Measurements from ENCODE around the gene HERC5.

DNA sequence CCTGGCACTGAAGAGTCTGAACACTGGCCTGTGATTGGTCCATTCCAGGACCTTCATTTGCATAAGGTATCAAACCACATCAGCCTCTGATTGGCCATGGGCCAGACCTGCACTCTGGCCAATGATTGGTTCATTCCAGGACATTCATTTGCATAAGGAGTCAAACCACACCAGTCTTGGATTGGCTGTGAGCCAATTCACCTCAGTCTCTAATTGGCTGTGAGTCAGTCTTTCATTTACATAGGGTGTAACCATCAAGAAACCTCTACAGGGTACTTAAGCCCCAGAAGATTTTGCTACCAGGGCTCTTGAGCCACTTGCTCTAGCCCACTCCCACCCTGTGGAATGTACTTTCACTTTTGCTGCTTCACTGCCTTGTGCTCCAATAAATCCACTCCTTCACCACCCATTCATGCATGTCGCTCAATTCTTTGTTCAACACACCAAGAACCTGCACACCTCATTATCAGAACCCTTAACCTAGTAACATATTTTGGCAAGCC lies 14.2 kb upstream of the HERC5 start:
- TF ChIP-seq EZH2 (IDR thresholded peaks at IDR 0.05; ENCODE audit: insufficient read depth, poor library complexity, severe bottlenecking), result no peak
- TF ChIP-seq EZH2phosphoT487 (IDR thresholded peaks at IDR 0.05; ENCODE audit: insufficient read depth, low read depth), result no peak
